MCF 10A (cell line): ENCODE data around the gene PLLP. TPM values are rescaled to one million over a fixed set of nuclear protein-coding genes. Genes with fewer than 3 reads are reported as not detected.

ENCODE experiments used
- BruUV-seq: library from RNA; stranded (reverse); fragments of 400-500 nt; replicated peaks from 2 replicates; lab custom pipeline; 2021; lab: Mats Ljungman, UMichigan
- CTCF ChIA-PET: fragments of 300-600 bp; sonication (Branson Sonifier 250); formaldehyde crosslinking; extraction: SDS; loops from one replicate; lab custom pipeline; 2021; ENCODE audit warnings: antibody characterized with exemption, inconsistent platforms; lab: Yijun Ruan, JAX
- POLR2A ChIA-PET: fragments of 300-600, 350-650 bp; sonication (Branson Sonifier 250); formaldehyde crosslinking; extraction: SDS; loops from one replicate; lab custom pipeline; 2020; ENCODE audit warnings: antibody characterized with exemption, inconsistent platforms; lab: Yijun Ruan, JAX
- DNase-seq: peaks from one replicate; pipeline ENCODE4 v3.0.0-alpha.2; 2018; ENCODE audit not compliant: unreplicated experiment
- H3K27ac Mint-ChIP-seq: one replicate; pipeline ENCODE4 v1.8.0; 2022; ENCODE audit warnings: mild to moderate bottlenecking, low read depth, mixed read lengths; ENCODE audit not compliant: unreplicated experiment
- H3K27me3 Mint-ChIP-seq: one replicate; pipeline ENCODE4 v1.8.0; 2022; ENCODE audit warnings: mixed read lengths; ENCODE audit not compliant: insufficient read depth, unreplicated experiment
- H3K36me3 Mint-ChIP-seq: one replicate; pipeline ENCODE4 v1.8.0; 2022; ENCODE audit warnings: mild to moderate bottlenecking, moderate library complexity, mixed read lengths; ENCODE audit not compliant: insufficient read depth, unreplicated experiment
- H3K4me1 Mint-ChIP-seq: one replicate; pipeline ENCODE4 v1.8.0; 2022; ENCODE audit warnings: mixed read lengths; ENCODE audit not compliant: insufficient read depth, unreplicated experiment
- H3K4me3 Mint-ChIP-seq: one replicate; pipeline ENCODE4 v1.8.0; 2022; ENCODE audit warnings: mild to moderate bottlenecking, moderate library complexity, mixed read lengths; ENCODE audit not compliant: unreplicated experiment
- H3K9me3 Mint-ChIP-seq: one replicate; pipeline ENCODE4 v1.8.0; 2022; ENCODE audit warnings: mixed read lengths; ENCODE audit not compliant: unreplicated experiment
- intact Hi-C: fragments of 100-400 bp; cut with micrococcal nuclease; formaldehyde crosslinking; loops from 2 replicates; pipeline ENCODE4 v1.14.1; 2022
- total RNA-seq: library from RNA; stranded (reverse); gene quantifications from 2 replicates; pipeline ENCODE4 v1.2.3, GENCODE V29; 2022
- TF ChIP-seq, protein P1 (sequence below): fragments of 200-600 bp; IDR thresholded peaks from one replicate; pipeline ENCODE4 v1.8.0; 2022; ENCODE audit warnings: antibody characterized with exemption, mild to moderate bottlenecking; ENCODE audit not compliant: unreplicated experiment

PLLP gene
- total RNA-seq, 1 experiment from 2014 or later = 6.1 TPM

DNA sequence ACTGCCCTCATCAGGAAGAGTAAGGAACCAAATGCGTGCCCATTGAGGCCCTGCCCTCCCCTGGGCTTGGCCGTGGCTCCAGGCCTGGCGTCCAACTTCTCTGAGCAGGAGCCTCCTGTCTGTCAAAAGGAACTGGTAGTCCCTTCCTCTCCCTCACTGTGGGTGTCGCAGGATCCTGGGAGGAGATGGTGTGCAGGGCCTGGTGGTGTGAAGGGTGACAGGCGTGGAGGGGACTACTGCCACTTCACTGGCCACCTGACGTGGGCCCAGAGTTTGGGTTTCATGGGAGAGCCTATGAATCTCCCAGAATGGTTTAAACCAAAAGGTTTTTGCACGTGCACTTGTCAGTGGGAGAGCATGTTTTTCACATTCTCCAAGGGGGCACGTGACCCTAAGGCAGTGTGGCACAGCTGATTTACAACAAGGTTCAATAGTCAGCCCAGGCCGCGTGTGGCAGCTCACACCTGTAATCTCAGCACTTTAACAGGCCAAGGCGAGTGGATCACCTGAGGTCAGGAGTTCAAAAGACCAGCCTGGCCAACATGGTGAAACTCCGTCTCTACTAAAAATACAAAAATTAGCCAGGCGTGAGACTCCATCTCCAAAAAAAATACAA lies 26.9 kb downstream of the PLLP start:
- Mint-ChIP-seq H3K27ac (no peak overlapping the region), H3K27me3 (no peaks in the 10 kb centered on the region), H3K4me3 (no peak overlapping the region), H3K9me3 (no peaks in the 10 kb centered on the region), H3K4me1 (peaks cover 11% of the 10 kb centered on the region), H3K36me3 (peaks cover 55% of the 10 kb centered on the region)
- ChIA-PET CTCF (interaction anchor here (0.6 to 1.1 kb wide), 3 partner anchors 20 to 262 kb away, joined by 3 to 5 read pairs (median 4); no protein-coding TSS in a partner anchor), POLR2A (interaction anchor here (0.7 to 3.0 kb wide), 2 partner anchors 12 to 17 kb away, joined by 4 to 27 read pairs; partner anchors contain the start of gene ARL2BP)
- intact Hi-C loops = no loop called here
- DNase-seq = no peak
- TF ChIP-seq, protein P1, sequence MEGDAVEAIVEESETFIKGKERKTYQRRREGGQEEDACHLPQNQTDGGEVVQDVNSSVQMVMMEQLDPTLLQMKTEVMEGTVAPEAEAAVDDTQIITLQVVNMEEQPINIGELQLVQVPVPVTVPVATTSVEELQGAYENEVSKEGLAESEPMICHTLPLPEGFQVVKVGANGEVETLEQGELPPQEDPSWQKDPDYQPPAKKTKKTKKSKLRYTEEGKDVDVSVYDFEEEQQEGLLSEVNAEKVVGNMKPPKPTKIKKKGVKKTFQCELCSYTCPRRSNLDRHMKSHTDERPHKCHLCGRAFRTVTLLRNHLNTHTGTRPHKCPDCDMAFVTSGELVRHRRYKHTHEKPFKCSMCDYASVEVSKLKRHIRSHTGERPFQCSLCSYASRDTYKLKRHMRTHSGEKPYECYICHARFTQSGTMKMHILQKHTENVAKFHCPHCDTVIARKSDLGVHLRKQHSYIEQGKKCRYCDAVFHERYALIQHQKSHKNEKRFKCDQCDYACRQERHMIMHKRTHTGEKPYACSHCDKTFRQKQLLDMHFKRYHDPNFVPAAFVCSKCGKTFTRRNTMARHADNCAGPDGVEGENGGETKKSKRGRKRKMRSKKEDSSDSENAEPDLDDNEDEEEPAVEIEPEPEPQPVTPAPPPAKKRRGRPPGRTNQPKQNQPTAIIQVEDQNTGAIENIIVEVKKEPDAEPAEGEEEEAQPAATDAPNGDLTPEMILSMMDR = no peak
- BruUV-seq = no TSS peak

DNA sequence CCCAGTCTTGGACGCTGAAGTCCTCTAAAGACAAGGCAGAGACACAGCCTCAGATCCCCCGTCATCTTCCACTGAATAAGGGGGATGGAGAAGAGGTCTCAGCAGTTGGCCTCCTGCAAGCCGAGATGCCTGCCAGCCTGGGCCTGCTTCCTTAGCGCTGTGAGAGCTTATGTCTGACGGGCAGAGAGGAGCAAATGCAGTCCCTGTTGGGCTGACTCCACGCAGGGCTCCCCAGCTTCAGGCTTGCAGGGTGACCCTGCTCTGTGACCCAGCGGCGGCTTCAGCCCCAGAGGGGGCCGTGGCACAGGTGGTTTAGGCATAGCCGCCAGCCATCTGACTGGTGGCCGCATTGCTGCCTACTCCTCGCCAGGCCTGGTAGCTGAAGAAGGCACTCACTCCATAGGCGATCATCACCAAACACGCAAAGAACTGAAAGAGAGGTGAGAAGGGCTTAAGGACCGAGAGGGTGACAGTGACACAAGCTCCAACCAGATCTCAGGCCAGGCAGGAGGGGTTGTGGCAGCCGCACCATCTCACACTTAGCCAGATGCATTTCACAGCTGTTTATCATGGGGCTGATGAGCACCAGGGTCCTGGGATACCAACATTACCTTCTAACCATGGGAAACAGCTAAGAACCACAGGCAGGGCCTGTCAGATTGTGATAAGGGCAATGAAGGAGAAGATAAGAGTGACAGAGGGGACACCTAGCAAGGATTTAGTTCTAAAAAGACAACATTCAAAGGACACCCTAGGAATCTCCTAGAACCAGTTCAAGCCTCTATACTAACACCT lies 27.7 kb downstream of the PLLP start:
- BruUV-seq = no TSS peak
- Mint-ChIP-seq H3K27me3 (no peaks in the 10 kb centered on the region), H3K9me3 (no peaks in the 10 kb centered on the region), H3K4me3 (no peak overlapping the region), H3K4me1 (peaks cover 16% of the 10 kb centered on the region), H3K36me3 (peaks cover 63% of the 10 kb centered on the region), H3K27ac (no peak overlapping the region)
- ChIA-PET CTCF (interaction anchor here (0.6 to 1.3 kb wide), 4 partner anchors 19 to 263 kb away, joined by 3 to 5 read pairs (median 4); no protein-coding TSS in a partner anchor), POLR2A (interaction anchor here (0.6 to 5.4 kb wide), 6 partner anchors 9 to 656 kb away, joined by 3 to 42 read pairs (median 9); partner anchors contain the start of gene ARL2BP)
- TF ChIP-seq, protein P1 = no peak
- intact Hi-C loops = no loop called here
- no peak for DNase-seq

DNA sequence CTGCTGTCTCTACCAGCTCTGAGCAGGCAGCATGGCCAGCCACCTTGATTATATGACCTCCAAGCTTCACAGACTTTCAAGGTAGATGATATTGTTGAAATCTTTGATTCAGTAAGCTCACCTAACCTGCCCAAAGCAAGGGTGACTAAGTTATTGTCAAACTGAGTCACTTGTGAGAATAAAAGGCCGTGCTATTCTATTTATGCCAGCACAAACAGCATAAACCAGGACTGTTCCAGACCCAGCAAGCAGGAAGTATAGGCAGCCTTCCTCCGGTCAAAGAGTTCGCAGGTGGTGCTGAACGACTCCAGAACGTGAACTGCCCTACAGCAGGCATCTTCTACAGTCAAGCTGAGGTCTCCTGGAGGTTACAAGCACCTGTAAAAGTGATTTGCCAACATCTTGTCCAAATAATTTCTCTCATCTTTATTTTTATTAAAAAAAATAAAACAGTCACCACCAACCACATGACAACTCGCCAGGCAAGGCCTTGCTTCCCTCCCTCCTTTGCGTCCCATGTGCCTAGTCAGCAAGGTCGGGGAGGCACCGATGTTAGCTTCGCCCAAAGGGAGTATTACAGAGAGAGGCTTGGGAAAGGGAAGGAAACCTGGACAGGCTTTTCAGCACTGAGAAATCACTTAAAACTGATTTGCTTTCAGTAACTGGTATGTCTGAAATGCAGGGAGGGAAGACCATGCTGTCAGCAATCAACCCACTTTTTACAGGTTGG lies 28.6 kb downstream of the PLLP start:
- DNase-seq = peak; percentile 27
- H3K9me3 Mint-ChIP-seq = no peaks in the 10 kb centered on the region
- CTCF ChIA-PET = interaction anchor here (0.6 to 1.3 kb wide), 6 partner anchors 9 to 72 kb away, joined by 3 to 5 read pairs (median 3); no protein-coding TSS in a partner anchor
- BruUV-seq = no TSS peak
- no peaks in the 10 kb centered on the region for H3K27me3 Mint-ChIP-seq
- POLR2A ChIA-PET = interaction anchor here (0.7 to 5.4 kb wide), 7 partner anchors 10 to 68 kb away, joined by 3 to 42 read pairs (median 8); partner anchors contain the start of gene ARL2BP
- peaks cover 14% of the 10 kb centered on the region for H3K4me1 Mint-ChIP-seq
- H3K36me3 Mint-ChIP-seq = peaks cover 72% of the 10 kb centered on the region
- intact Hi-C loops = no loop called here
- TF ChIP-seq, protein P1 = no peak
- H3K27ac Mint-ChIP-seq = no peak overlapping the region
- H3K4me3 Mint-ChIP-seq = no peak overlapping the region
